Smooth muscle cell of the brain vasculature (primary cell): ENCODE data around the gene C3orf22.

Experiments used
- DNase-seq: peaks from one replicate; pipeline ENCODE4 v3.0.0-alpha.2; 2012; ENCODE audit warnings: low read depth, low spot score

Gene C3orf22

GRCh38 chr3:126556637-126557414 lies 1.9 kb downstream of the C3orf22 start:
- DNase-seq, result no peak

GRCh38 chr3:126555795-126556636 lies 2.7 kb downstream of the C3orf22 start:
- no peak for DNase-seq

GRCh38 chr3:126554560-126555525 lies 3.9 kb downstream of the C3orf22 start:
- no peak for DNase-seq

- no peak for DNase-seq
Observed at GRCh38 chr3:126553284-126554084, 5.2 kb downstream of the C3orf22 start.

GRCh38 chr3:126552688-126553283 lies 5.9 kb downstream of the C3orf22 start:
- DNase-seq, result no peak

- DNase-seq, result no peak
Observed at GRCh38 chr3:126551839-126552687, 6.7 kb downstream of the C3orf22 start.

GRCh38 chr3:126551121-126551838 lies 7.5 kb downstream of the C3orf22 start:
- no peak for DNase-seq

- no peak for DNase-seq
Observed at GRCh38 chr3:126550488-126551051, 8.2 kb downstream of the C3orf22 start.

- DNase-seq, result no peak
Observed at GRCh38 chr3:126549861-126550487, 8.8 kb downstream of the C3orf22 start.

GRCh38 chr3:126548556-126549466 lies 9.9 kb downstream of the C3orf22 start:
- no peak for DNase-seq

- DNase-seq, result no peak
Observed at GRCh38 chr3:126547721-126548120, 11.0 kb downstream of the C3orf22 start.

- no peak for DNase-seq
Observed at GRCh38 chr3:126546549-126547239, 12.0 kb downstream of the C3orf22 start.

GRCh38 chr3:126546013-126546412 lies 12.7 kb downstream of the C3orf22 start:
- no peak for DNase-seq

GRCh38 chr3:126545544-126545943 lies 13.2 kb downstream of the C3orf22 start:
- DNase-seq, result no peak

GRCh38 chr3:126544596-126545281 lies 14.0 kb downstream of the C3orf22 start:
- no peak for DNase-seq
